Activated CD4-positive, CD25-positive, alpha-beta regulatory T cell treated with anti-CD3 and anti-CD28 coated beads, Interleukin-2, amount 50 U/mL, for 72 hours (primary cell): ENCODE measurements around the gene SMURF2.
A peak's percentile ranks its signal among the peaks of the same experiment; 100 is the strongest.

Experiments used
- DNase-seq: peaks from one replicate; pipeline ENCODE4 v3.0.0; 2021

Gene SMURF2

DNA sequence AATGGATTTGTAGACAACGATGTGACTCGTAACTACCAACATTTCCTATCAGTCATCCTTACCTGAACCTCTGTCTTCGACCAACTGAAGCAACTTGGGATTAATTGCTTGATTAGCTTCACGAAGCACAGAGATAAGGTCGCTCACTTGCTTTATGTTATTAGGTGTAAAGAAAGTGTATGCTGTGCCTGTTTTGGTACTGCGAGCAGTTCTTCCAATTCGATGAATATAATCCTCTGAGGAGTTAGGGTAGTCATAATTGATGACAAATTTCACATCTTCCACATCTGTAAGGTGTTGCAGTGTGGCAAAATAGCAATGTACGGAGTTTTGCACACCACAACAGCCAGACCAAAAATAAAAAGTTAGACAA is 161.6 kb downstream of the SMURF2 start:
- DNase-seq: no peak

GRCh38 chr17:64499805-64500486 is 162.2 kb downstream of the SMURF2 start:
- DNase-seq: no peak

DNA sequence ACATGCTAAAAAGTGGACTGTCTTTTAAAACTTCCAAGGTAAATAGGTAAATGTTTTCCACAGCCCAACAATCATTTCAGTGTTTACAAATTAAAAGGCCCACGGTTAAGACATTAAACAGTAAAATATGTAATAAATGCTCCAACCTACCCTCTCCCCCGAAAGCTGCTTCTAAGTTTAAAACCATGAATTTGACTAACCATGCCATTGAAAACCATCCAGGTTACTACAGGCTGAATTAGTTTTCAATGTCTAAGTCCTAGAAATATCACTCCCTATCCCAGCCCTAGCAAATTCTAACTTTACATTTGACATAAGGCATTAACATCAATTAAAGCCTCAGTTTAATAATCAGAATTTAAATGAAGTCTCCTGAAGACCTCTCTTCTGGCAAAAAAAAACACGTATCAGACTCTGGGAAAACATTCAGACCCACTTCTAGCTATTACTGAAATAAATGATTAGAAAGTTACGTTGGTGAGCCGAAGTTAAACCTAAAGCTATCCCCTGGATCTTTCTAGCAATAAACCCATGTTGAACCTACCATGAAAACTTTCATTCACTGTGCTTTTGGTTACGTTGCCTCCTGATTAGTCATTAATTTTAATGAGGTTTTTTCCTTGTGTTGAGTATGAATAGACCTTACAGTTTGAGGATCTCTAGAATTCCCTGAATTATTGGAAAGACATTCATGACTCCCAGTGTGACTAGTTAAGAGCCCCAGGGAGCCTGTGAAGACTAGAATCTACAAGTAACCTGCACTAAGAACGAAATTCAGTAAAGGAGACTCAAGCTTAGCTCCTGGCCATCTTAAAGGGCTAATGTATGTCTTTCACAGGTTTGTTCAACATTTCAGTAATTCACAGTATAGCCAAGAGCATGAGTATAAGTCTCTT is 163.6 kb downstream of the SMURF2 start:
- DNase-seq: no peak

DNA sequence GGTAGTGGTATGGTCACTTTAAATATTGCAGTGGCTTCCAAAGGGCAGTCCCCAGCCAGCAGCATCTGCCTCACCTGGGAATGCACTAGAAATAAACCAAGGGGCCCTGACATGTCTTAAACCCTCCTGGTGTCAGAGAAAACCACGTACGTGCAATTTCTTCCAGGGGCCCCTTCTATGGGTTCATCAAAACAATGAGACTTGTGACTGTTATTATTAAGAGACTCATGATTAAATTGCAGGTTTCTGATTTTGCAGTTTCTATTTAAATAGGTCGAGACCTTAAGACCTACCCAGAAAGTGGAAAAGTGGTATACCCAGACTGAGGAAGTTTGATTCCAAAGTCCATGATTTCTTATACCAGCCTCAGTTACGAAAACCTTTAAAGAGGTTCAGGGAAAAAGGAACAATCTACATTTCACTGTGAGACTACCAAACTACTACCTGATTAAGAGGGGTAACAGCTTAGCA is 164.5 kb downstream of the SMURF2 start:
- DNase-seq: no peak

DNA sequence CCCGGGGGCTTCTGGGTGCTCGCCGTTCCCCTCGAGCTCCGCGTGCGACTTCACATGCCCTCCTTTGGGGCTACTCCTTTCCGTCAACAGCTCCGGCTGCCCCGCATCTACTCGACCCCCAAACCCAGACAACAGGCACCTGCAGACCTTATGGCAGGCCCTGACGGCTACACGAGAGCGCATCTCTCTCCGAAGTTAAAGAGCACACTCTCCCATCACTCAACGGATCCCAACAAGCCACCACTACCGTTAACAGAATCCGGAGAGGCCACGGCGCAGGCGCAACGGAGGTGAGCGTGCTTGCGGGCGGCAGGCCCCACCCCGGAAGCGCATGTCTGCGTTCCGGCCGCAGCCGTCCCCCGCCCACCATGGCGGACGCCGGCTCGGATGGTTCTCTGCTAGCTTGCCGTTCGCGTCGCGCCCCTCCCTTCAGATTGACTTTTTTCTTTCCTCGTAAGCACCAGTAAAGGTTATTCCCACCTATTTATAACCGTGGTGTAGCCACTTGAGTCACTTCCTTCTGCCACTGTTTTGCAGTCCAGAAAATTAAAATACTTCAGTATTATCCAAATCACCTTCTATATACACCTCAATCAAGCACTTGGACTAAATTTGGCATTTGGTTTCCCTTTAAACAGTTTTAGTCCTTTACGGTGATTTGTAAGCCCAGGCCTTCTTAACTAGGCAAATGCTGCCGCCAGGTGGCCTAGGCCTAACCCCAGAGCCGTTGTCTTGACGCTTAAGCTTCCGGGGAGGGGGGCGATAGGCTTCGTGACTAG is 165.1 kb downstream of the SMURF2 start, which contains the start of gene POLG2:
Gene POLG2, minus strand, starts transcription at position 269 of the 779 bp plus-strand sequence. Its CDS starts 86 bp downstream, at position 183.
- peak; percentile 96 for DNase-seq

GRCh38 chr17:64496348-64496785 is 165.7 kb downstream of the SMURF2 start:
- no peak for DNase-seq
